Kidney (tissue), 14 donors: ENCODE measurements around the gene CMTM7. TPM values are rescaled to one million over a fixed set of nuclear protein-coding genes. Genes with fewer than 3 reads are reported as not detected.
A peak's percentile ranks its signal among the peaks of the same experiment; 100 is the strongest.

ENCODE experiments used
- DNase-seq, 5 donors: peaks; one replicate each; pipeline ENCODE4 v3.0.0-alpha.2; 2013 to 2020
- FAIRE-seq: peaks from 2 replicates; lab custom pipeline; 2012; peaks lifted over from hg19 to GRCh38; lab: Jason Lieb, UNC
- H3K27ac ChIP-seq, 2 donors: one replicate each; pipeline ENCODE4 v1.7.0; 2013; ENCODE audit warnings: low read depth in 2 of 2, low read length in 2 of 2, inconsistent platforms in 1 of 2
- H3K27me3 ChIP-seq: one replicate; pipeline ENCODE4 v1.7.1; 2013; ENCODE audit warnings: low read length, inconsistent platforms; ENCODE audit not compliant: control insufficient read depth, insufficient read depth
- H3K36me3 ChIP-seq, 3 donors: one replicate each; pipeline versions ENCODE4 v1.7.0 to v1.7.1; 2013; ENCODE audit warnings: low read length in 3 of 3, control low read depth in 1 of 3, inconsistent platforms in 1 of 3; ENCODE audit not compliant: insufficient read depth in 3 of 3, control insufficient read depth in 2 of 3
- H3K4me1 ChIP-seq, 3 donors: one replicate each; pipeline versions ENCODE4 v1.7.0 to v1.7.1; 2013; ENCODE audit warnings: low read length in 3 of 3, inconsistent platforms in 1 of 3, low read depth in 1 of 3; ENCODE audit not compliant: control insufficient read depth in 2 of 3, insufficient read depth in 2 of 3
- H3K4me3 ChIP-seq, 3 donors: one replicate each; pipeline versions ENCODE4 v1.7.0 to v1.8.1; 2013; ENCODE audit warnings: low read length in 3 of 3, control low read depth in 1 of 3, inconsistent platforms in 1 of 3
- H3K9ac ChIP-seq, 3 donors: one replicate each; pipeline versions ENCODE4 v1.7.0 to v1.7.1; 2013; ENCODE audit warnings: low read length in 3 of 3, control low read depth in 1 of 3, inconsistent platforms in 1 of 3
- H3K9me3 ChIP-seq, 3 donors: one replicate each; pipeline versions ENCODE4 v1.7.0 to v1.7.1; 2013; ENCODE audit warnings: low read length in 3 of 3, control low read depth in 1 of 3, inconsistent platforms in 1 of 3; ENCODE audit not compliant: control insufficient read depth in 2 of 3, insufficient read depth in 1 of 3
- CTCF ChIP-seq: IDR thresholded peaks from 3 replicates; pipeline ENCODE4 v1.5.1; 2012; ENCODE audit warnings: mild to moderate bottlenecking, moderate library complexity, borderline replicate concordance; ENCODE audit not compliant: insufficient read depth; ENCODE audit errors: extremely low read depth
- intact Hi-C: fragments of 100-400 bp; cut with DNase I; formaldehyde crosslinking; loops from one replicate; pipeline ENCODE4 v1.11.1; 2022
- polyA plus RNA-seq: library from polyadenylated mRNA; stranded (reverse); fragments of 350-450 nt; fragmentation: Illumina TruSeq; extraction: RNeasy Lipid Tissue Mini Kit (QIAGEN cat#74804); gene quantifications from one replicate; pipeline ENCODE4 v1.2.3, GENCODE V29; 2014; ENCODE audit warnings: low read depth, low replicate concordance; ENCODE audit not compliant: insufficient read depth
- total RNA-seq: library from RNA; stranded (reverse); fragmentation: NEBNext Ultra II Directional; extraction: Animal tissue kit (Norgen Biotek cat#: 25700); gene quantifications from one replicate; pipeline ENCODE4 v1.2.1, GENCODE V29; 2021
- donor health status: control.
- donor health status: control.
- donor health status: control.
- donor health status: control.
- donor health status: control.
- donor health status: DM: yes; HTN: yes; CAD: no.
- donor health status: Normal renal cell carcinoma (clear cell type).

CMTM7 gene
- total and polyA plus RNA-seq, 2 donors from 2014 or later = 26.0 to 38.2 TPM

GRCh38 chr3:32395496-32395895, 3.8 kb downstream of the CMTM7 start:
- no peak overlapping the region for H3K4me3 ChIP-seq
- H3K9me3 ChIP-seq = no peaks in the 10 kb centered on the region
- TF ChIP-seq CTCF = no peak
- H3K27me3 ChIP-seq = no peaks in the 10 kb centered on the region
- no peaks in the 10 kb centered on the region for H3K36me3 ChIP-seq
- H3K9ac ChIP-seq = no peak overlapping the region
- no peak for DNase-seq
- intact Hi-C loops = no loop called here
- peaks cover 0 to 7% (median 0%) of the 10 kb centered on the region in 3 donors for H3K4me1 ChIP-seq
- no peak for FAIRE-seq
- no peak overlapping the region for H3K27ac ChIP-seq

GRCh38 chr3:32397941-32398340, 6.3 kb downstream of the CMTM7 start:
- H3K9ac ChIP-seq = no peak overlapping the region
- FAIRE-seq (no peak), DNase-seq (no peak)
- H3K4me3 ChIP-seq = no peak overlapping the region
- no peak for TF ChIP-seq CTCF
- no peak overlapping the region for H3K27ac ChIP-seq
- intact Hi-C loops = no loop called here
- no peaks in the 10 kb centered on the region for H3K9me3 ChIP-seq
- H3K36me3 ChIP-seq = no peaks in the 10 kb centered on the region
- no peaks in the 10 kb centered on the region for H3K27me3 ChIP-seq
- peaks cover 0 to 10% (median 5%) of the 10 kb centered on the region in 3 donors for H3K4me1 ChIP-seq

GRCh38 chr3:32398531-32398930, 6.9 kb downstream of the CMTM7 start:
- Histone ChIP-seq H3K27me3 (no peaks in the 10 kb centered on the region), H3K27ac (no peak overlapping the region), H3K4me3 (no peak overlapping the region), H3K9ac (no peak overlapping the region), H3K9me3 (no peaks in the 10 kb centered on the region), H3K36me3 (no peaks in the 10 kb centered on the region), H3K4me1 (peaks cover 0 to 10% (median 5%) of the 10 kb centered on the region in 3 donors)
- intact Hi-C loops = no loop called here
- DNase-seq (no peak), FAIRE-seq (no peak)
- TF ChIP-seq CTCF = no peak

- no peak overlapping the region for H3K9ac ChIP-seq
- intact Hi-C loops = no loop called here
- H3K4me3 ChIP-seq = no peak overlapping the region
- no peaks in the 10 kb centered on the region for H3K9me3 ChIP-seq
- TF ChIP-seq CTCF = peak; percentile 47
- H3K27ac ChIP-seq = no peak overlapping the region
- no peaks in the 10 kb centered on the region for H3K27me3 ChIP-seq
- H3K4me1 ChIP-seq = peaks cover 0 to 10% (median 5%) of the 10 kb centered on the region in 3 donors
- DNase-seq = peak in 2 of 5 donors; percentile 73 to 86
- peak; percentile 62 for FAIRE-seq
- no peaks in the 10 kb centered on the region for H3K36me3 ChIP-seq
These were observed 7.5 kb downstream of the CMTM7 start for GRCh38 chr3:32399030-32399620.
